HG03469 (cell line): ENCODE measurements around the gene MAPK12.
"Not testable (repeated sequence)": the region's sequence is repeated elsewhere in the genome, so short reads cannot be mapped to it uniquely, and the experiment has no call there.

Source experiments
- ATAC-seq: cut with Tn5 transposase; IDR thresholded peaks from one replicate; pipeline ENCODE4 v1.9.1; 2021; ENCODE audit warnings: mild to moderate bottlenecking, moderate library complexity, moderate number of reproducible peaks; ENCODE audit not compliant: unreplicated experiment

The MAPK12 gene

DNA sequence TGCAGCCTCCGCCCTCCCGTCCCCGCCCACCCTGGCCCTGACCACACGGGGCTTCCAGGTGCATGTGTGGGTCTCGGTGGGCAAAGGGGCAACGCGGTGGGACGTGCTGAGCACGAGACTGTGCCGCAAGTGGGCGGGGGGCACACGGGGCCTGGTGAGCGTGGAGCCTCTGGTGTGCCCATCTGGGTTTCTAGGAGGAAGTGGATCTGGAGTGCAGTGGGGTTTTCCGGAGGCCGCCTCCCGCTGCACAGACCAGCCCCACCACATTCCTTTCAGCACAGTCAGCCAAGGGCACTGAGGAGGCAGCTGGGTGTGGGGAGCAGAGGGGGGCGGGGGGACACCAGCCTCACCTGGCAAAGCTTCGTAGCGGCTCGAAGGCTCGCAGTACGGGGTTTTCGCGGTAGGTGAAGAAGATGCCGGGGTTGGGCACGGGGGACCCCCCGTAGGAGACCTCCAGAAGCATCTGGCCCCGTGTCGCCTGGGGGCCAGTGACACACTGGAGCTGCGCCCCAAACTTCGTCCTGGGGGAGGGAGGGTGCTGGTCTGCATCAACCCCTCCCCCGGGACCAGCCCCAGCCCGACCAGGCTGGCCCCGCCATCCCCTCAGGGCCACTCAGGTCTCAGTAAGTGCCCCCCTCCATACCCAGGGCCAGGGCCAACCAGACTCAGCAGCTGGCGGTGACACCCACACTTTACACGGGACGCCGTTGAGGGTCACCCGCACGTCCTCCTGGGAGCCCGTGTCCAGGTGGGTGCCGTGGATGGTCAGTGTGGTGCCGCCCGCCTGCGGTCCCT, 21.1 kb upstream of the MAPK12 start:
- no peak for ATAC-seq

DNA sequence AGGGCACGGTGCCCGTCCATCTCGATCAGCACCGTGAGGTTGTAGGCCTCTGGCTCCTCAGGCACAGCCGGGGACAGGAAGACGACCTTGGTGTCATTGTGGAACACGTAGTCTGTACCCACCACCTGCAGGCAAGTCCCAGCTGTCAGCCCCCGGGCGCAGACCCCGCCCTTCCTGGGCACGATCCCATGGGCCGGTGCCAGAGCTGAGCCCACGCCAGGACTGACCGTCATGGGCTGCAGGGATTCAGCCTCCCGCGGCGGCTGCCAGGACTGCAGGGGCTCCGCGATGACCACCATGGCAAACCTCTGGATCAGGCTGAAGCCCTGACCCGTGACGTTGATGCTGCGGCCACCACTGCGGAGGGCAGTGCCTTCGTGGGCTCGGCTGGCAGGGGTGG, 20.5 kb upstream of the MAPK12 start:
- ATAC-seq, result no peak

DNA sequence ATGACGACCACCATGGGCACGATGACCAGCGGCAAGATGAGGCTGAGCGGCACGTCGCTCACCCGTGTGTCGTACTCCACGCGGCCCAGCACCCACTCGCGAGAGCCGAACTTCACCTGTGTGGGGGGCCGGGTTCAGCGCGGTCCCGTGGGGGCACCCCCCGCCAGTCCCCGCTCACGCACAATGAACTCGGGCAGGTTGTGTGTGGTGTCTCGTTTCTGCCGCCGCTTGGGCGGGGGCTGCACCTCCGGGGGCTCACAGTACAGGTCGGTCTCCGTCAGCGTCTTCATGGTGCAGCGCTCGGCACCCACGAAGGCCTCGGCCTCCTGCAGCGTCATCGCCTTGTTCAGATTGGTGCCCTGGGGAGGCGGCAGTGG, 19.9 kb upstream of the MAPK12 start:
- ATAC-seq, result no peak

DNA sequence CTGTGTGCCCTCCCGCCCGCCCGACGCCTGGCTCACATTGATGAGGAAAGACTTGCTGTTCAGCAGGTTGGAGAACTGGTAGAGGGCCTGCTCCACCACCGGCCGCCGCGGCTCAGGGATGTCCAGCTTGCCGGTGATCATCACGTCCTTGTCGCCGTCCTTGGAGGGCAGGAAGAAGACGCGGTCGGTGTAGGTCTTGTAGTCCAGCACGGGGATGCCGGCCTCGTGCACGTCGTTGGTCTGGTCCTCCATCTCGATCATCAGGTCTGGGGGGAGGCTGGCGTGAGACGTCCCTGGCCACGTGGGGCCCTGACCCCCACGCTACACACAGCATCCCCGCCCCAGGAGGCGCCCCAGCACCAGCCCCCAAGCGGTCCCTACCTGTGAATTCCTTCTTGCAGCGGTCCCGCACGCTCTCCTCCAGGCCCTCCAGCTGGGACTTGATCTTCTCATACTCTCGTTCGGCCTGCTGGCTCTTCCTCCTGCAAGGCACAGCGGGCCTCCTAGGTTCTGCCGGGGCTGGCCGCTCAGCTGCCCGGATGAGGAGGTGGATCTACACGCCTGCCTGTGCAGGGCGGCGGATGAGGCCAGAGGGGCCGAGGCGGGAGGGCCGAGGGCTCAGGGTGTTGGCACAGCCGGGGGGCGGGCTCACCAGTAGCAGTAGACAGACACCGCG, 19.4 kb upstream of the MAPK12 start:
- no peak for ATAC-seq

DNA sequence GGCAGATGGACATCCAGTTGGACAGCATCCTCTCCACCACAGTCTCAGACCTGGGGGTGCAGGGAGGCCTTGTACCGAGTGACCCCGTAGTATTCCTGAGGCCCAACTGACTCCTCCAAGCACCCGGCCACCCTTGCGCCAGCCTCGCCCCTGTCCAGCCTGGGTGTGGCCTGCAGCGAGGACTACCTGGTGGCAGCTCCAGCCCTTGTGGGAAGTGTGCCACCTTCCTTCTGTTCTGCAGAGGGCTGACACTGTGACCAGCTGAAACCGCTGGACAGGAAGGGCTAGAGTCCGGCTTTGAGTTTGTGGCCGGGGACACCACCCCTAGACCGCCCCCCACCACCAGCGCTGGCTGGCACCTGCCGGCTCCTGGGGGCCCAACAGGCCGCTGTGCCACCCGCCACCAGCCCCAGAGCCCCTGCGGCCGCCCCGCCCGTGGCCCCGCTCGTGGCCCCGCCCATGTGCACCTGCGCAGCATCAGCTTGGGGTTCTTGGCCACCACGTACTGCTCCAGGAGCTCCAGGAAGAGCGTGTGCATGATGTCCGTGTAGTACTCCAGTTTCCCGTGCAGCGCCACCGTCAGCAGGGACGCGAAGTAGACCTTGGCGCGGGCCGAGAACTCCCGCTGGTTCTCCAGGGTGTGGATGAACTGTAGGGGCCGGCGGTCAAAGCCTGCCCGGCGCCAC, 18.7 kb upstream of the MAPK12 start:
- no peak for ATAC-seq

DNA sequence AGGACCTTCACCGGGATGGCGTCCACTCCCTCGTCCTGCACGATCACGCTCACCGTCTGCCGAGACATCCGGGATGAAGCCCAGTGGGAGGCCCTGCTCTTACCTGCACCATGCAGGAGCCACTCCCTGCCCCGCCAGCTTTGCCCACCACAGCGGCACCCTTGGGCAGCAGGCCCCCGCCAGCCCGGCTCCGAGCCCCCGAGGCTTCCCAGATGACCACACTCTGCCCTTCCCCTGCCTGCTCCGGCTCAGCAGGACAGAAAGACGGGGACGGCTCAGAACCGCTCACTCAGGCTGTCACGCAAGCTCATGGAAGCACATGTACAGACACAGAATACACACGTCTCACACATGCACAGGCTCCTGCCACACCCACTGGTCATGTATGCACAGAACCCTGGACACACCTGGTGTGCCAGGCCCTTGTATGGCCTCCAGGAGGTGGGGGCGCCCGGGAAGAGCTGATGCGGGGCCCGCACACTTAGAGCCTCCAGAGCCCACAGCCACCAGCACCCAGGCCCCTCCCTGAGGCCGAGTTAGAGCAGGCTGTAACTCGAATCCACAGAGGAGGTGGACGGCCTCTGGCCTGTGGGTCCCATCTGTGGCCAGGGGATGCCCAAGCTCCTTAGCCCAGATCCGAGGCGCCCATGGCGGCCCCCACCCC, 17.6 kb upstream of the MAPK12 start:
- ATAC-seq, result no peak

DNA sequence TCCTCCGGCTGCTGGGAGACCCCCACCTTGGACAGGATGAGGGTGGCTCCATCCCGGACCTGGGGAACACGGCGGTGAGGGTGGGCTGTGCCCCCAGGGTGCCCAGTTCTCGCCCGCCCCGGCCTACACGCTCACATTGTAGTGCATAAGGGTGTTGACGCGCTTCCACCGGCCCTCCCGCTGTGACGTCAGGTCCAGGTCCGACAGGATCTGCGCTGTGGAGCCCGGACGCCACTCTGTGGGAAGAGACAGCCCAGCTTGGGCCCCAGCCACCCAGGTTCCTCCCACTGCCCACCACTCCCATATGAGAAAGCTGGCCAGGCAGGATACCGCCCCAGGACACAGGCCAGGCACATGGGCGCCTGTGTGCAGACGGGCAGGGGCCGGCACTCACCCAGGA, 17.0 kb upstream of the MAPK12 start:
- ATAC-seq, result no peak

DNA sequence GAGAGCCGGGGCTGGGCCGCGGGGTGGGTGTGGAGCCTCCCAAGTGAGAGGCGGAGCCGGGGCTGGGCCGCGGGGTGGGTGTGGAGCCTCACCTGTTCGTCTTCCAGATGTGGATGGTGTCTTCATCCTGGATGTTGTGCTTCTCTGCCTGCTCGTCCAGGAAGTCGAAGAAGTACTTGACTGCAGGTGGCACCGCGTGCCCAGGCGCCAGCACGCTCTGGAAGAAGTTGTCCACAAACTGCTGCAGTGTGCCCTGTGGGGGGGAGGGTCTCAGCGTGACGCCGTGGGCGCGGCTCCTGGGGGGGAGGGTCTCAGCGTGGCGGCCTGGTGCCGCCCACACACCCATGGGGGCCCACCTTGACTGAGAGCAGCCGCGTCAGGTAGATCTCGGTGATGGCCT, 16.3 kb upstream of the MAPK12 start:
- ATAC-seq, result no peak

DNA sequence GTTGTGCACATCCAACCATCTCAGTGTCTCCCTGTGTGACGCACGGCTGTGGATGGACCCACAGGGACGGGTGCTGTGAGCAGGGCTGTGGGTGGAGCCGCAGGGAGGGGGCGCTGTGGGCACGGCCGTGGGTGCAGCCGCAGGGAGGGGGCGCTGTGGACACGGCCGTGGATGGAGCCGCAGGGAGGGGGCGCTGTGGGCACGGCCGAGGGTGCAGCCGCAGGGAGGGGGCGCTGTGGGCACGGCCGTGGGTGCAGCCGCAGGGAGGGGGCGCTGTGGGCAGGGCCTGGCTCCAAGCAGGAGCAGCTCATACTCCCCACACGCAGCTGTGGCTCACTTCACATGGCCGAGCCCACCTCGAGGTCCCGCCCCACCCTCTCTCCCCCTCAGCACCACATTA, 14.7 kb upstream of the MAPK12 start:
- ATAC-seq, result no peak

DNA sequence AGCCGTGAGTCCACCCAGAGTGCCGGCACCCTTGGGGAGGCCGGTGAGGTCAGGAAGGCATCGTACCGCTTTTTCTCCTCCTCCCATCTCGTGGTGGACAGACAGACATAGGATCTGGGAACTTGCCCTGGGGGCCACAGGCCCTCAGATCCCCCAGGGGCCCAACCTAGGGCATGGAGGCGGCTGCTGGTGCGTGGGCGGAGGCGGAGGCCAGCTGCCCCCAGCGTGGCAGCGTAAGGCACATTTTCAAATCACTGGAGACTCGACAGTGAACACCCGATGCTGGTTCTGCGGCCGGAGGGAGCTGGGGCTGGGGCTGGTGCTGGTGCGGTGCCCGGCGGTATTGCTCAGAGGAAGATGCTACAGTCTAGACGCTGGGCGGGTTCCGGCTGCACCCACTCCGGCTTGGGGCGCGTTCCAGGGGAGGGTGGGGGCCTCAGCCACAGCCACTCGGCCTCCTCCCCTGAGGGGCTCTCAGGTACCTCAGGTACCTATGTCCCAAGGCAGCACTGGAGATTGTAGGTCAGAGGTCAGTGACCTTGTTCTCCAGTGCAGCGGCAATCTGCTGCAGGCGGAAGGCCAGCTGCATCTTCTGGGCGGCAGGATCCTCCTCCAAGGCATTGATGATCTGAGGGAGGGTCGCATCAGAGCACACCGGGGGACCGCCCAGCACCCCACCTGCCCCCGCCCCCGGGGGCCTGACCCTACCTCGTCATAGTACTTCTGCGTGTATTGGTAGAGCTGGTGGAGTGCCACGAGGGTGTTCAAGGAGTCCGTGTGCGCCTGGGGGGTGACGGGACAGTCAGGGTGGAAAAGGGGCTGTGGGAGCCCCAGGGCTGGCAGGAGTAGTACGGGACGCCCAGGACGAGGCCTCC, 13.9 kb upstream of the MAPK12 start:
- no peak for ATAC-seq

DNA sequence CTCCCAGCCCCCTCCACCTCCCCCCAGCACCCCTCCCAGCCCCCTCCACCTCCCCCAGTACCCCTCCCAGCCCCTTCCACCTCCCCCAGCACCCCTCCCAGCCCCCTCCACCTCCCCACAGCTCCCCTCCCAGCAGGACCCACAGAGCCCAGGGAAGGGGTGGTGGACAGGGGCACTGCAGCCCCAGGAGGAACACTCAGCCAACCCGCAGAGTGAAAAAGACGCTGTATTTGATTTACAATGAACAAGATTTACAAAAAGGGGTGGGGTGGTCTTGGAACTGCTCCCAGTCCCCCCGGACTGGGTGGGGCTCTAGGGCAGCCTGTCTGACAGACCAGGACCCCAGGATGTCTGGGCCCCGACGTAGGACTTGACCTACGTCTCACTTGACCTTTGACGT, 13.3 kb upstream of the MAPK12 start:
- no peak for ATAC-seq

DNA sequence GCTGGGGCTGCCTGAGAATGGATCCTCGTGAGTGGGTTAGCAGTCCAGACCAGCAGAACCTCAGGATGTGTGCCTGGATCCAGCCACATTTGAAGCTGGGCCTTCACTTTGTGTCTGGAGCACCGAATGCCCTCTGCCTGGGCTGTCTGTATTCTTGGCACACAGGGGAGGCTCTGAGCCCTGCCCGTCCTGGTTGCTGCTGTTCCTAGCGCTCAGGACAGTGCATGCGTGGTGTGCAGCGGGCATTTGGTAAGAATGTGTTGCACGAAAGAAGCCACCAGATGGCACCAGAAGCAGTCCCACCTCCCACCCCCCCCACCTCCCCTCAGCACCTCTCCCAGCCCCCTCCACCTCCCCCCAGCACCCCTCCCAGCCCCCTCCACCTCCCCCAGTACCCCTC, 12.8 kb upstream of the MAPK12 start:
- ATAC-seq, result no peak

DNA sequence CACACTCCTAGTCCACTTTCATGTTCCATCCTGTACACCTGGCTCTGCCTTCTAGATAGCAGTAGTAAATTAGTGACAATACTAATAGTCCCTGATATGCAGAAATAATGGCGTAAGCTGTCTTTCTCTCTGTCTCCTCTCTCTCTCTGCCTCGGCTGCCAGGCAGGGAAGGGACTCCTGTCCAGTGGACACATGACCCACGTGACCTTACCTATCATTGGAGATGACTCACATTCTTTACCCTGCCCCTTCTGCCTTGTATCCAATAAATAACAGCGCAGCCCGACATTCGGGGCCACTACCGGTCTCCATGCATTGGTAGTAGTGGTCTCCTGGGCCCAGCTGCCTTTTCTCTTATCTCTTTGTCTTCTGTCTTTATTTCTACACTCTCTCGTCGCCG, 12.3 kb upstream of the MAPK12 start:
- ATAC-seq, result not testable (repeated sequence)

DNA sequence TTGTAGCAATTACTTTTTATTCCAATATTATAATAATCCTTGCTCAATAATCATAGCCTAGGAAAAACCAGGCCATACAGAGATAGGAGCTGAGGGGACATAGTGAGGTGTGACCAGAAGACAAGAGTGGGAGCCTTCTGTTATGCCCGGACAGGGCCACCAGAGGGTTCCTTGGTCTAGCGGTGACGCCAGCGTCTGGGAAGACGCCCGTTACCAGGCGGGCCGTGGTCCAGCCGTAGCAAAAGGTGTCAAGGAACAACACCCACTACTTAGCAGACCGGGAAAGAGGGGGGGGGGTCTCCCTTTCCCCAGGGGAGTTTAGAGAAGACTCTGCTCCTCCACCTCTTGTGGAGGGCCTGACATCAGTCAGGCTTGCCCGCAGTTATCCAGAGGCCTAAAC, 11.9 kb upstream of the MAPK12 start:
- not testable (repeated sequence) for ATAC-seq

DNA sequence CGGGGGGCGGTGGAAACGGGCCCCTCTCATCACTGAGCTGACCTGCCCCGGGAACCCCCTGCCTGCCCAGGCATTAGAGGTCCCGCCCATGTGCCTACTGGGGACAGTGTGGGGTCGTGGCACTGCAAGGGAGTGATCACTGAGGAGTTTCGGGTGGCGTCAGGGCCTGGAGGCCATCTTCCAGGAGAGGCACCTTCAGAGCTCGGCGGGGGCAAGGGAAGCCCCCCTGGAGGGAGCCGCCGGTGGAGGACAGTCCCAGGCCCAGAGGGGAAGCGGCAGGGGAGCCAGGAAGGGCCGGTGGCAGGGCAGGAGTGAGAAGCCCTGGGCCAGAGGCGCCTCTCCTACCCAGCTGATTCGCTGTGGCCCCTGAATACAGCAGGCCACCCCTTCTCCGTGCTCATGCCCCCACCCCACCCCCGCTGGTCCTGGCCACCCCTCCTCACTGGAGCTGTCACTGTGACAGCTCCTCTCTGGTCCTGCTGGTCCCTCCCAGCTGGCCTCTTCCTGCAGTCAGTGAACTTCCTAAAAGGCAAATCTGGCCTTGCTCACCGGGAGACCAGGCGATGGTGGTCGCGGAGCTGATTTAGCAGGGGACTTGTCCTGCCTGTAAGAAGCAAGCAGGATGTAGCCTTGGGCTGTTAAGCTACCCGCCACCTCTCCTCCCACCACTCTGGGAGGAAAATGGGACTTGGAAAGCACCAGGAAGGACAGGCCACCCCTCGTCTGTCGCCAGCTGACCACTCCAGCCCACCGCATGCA, 10.7 kb upstream of the MAPK12 start:
- ATAC-seq, result no peak

DNA sequence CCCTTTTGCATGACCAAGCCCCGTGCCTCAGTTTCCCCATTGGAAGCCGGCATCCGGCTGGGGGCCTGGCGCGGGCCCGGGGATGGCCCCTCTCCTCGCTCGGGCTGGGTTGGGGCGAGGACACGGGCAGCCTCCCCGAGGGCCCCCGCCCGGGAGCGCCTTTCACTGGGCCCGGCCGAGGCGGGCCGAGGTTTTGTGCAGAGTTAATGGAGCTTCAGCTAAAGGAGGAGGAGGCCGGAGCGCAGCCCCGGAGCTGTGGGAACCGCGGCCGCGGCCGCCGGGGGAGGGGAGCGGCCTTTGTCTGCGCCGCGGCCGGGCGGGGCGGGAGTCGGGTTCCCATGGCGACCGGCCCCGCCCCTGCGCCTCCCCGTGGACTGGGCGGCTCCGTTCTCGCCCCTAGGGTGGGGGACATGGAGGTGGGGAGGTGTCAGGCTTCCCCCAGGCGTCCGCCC, 10.1 kb upstream of the MAPK12 start:
- ATAC-seq, result no peak

DNA sequence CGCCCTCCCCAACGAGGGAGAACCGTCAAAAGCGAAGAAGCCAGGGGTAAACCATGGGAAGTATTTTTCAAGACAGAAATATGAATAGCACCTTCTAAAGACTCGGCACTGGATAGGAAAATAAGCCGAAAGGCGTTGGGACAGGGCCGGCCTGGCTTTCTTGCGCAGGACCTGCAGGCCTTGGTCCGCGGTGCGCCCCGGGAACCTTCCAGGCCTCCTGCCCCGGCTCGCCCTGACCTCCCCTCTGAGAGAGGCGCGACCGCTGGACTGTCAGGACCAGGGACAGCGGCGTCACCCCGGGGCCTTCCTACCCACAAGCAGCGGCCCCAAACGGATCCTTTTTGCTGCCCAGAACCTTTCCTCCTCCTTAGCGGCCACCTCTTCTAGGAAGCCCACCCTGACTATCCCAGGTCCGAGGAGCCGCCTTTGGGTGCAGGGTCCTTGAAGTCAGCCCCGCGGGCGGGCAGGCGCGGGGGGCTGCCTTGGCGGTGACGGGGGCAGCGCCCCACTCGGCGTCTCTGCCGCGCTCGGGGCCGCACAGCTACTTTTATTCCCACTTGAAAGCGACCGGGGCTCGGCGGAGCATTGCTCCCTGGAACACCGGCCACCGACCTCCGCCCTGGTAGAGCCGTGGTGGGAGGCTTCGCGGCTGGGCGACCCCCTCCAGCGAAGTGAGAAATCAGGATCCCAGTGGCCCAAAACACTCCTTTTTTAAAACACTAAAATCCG, 9.3 kb upstream of the MAPK12 start:
- no peak for ATAC-seq

DNA sequence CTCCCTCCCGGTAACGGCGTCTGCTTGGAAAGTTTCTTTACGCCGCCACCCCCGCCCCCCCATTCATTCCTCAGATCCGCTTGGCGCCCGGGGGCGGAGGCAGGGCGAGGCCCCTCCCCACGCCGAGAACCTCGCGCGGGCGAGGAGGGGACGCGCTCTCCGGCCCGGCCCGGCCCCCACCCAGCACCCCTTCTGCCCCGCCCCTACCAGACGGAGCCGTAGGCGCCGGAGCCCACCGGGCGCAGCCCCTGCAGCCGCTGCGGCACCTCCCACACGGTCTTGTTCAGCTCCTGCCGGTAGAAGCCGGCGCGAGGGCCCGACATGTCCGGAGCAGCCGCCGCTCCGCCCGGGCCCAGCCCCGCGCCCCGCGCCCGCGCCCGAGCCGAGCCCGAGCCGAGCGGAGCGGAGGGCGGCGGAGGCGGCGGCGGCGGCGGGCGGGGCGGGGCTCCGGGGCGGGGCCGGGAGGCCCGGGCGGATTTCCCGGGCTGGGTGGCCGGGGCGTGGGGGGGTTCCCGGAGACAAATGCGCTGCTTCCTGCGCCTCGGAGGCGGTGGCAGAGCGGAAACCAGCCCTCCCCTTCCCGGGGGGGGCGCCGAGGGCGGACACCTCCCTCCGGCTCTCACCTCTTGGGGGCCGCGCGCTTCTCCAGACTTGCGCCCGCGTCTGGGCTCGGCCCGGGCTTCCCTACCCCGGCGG, 8.6 kb upstream of the MAPK12 start, which contains the start of gene MAPK11:
TSS of gene MAPK11 (minus strand) at position 411 of the 696 bp plus-strand sequence. CDS start at position 323, 88 bp downstream.
- ATAC-seq, result no peak
